Panc1 (cell line): Measurements from ENCODE around the gene DPM1.

Source experiments
- POLR2AphosphoS5 ChIP-seq: IDR thresholded peaks from 2 replicates; pipeline ENCODE4 v1.6.1; 2012; ENCODE audit warnings: mild to moderate bottlenecking, low read depth, low read length, moderate library complexity
- SIN3A ChIP-seq: IDR thresholded peaks from 2 replicates; pipeline ENCODE4 v1.6.1; 2012; ENCODE audit warnings: low read depth, mild to moderate bottlenecking, low read length, moderate library complexity, borderline replicate concordance; ENCODE audit not compliant: insufficient read depth
- TCF7L2 ChIP-seq: IDR thresholded peaks from 2 replicates; pipeline ENCODE4 v1.6.1; 2011; ENCODE audit warnings: mild to moderate bottlenecking, low read depth, low read length, inconsistent platforms
- TF ChIP-seq, protein P1 (sequence below): fragments of 450-650 bp; IDR thresholded peaks from 2 replicates; pipeline ENCODE4 v1.5.1; 2017; ENCODE audit warnings: mild to moderate bottlenecking
- TF ChIP-seq, protein P2 (sequence below), 2 experiments: IDR thresholded peaks; 2 replicates each; pipeline ENCODE4 v1.6.1; 2011 to 2012; ENCODE audit warnings: low read depth in 2 of 2, control low read depth in 1 of 2, low read length in 1 of 2, mild to moderate bottlenecking in 1 of 2, moderate library complexity in 1 of 2; ENCODE audit not compliant: insufficient read depth in 1 of 2

DNA sequence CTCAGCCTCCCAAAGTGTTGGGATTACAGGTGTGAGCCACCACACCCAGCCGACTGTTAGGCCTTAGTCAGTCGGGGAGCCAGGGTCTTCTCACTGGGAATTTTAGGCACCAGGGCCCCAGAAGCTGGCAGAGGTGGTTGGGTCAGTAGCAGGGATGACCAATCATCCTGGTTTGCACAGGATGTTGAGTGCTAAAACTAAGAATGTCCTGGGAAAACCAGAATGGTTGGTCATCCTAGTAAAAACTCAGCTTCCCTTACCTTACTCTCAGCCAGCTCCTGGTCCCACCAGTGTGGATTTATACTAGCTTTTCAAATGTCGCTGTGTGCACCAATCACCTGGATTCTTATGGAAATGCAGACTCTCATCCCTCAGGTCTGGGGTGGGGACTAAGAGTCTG, 32.7 kb upstream of the DPM1 start:
- TF ChIP-seq, protein P1, sequence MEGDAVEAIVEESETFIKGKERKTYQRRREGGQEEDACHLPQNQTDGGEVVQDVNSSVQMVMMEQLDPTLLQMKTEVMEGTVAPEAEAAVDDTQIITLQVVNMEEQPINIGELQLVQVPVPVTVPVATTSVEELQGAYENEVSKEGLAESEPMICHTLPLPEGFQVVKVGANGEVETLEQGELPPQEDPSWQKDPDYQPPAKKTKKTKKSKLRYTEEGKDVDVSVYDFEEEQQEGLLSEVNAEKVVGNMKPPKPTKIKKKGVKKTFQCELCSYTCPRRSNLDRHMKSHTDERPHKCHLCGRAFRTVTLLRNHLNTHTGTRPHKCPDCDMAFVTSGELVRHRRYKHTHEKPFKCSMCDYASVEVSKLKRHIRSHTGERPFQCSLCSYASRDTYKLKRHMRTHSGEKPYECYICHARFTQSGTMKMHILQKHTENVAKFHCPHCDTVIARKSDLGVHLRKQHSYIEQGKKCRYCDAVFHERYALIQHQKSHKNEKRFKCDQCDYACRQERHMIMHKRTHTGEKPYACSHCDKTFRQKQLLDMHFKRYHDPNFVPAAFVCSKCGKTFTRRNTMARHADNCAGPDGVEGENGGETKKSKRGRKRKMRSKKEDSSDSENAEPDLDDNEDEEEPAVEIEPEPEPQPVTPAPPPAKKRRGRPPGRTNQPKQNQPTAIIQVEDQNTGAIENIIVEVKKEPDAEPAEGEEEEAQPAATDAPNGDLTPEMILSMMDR, result no peak
- TF ChIP-seq, protein P2, sequence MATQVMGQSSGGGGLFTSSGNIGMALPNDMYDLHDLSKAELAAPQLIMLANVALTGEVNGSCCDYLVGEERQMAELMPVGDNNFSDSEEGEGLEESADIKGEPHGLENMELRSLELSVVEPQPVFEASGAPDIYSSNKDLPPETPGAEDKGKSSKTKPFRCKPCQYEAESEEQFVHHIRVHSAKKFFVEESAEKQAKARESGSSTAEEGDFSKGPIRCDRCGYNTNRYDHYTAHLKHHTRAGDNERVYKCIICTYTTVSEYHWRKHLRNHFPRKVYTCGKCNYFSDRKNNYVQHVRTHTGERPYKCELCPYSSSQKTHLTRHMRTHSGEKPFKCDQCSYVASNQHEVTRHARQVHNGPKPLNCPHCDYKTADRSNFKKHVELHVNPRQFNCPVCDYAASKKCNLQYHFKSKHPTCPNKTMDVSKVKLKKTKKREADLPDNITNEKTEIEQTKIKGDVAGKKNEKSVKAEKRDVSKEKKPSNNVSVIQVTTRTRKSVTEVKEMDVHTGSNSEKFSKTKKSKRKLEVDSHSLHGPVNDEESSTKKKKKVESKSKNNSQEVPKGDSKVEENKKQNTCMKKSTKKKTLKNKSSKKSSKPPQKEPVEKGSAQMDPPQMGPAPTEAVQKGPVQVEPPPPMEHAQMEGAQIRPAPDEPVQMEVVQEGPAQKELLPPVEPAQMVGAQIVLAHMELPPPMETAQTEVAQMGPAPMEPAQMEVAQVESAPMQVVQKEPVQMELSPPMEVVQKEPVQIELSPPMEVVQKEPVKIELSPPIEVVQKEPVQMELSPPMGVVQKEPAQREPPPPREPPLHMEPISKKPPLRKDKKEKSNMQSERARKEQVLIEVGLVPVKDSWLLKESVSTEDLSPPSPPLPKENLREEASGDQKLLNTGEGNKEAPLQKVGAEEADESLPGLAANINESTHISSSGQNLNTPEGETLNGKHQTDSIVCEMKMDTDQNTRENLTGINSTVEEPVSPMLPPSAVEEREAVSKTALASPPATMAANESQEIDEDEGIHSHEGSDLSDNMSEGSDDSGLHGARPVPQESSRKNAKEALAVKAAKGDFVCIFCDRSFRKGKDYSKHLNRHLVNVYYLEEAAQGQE (IDR thresholded peaks at IDR 0.05; ENCODE audit: insufficient read depth in 1 of 2, low read depth in 2 of 2, low read length in 1 of 2), result no peak
- TF ChIP-seq SIN3A, result no peak
- no peak for TF ChIP-seq TCF7L2
- no peak for TF ChIP-seq POLR2AphosphoS5
